Neural progenitor cell (in vitro differentiated cells): ENCODE results near the gene SLC16A13. TPM values are rescaled to one million over a fixed set of nuclear protein-coding genes. Genes with fewer than 3 reads are reported as not detected.

ENCODE experiments used
- DNase-seq: peaks from one replicate; pipeline ENCODE4 v3.0.0-alpha.2; 2016; ENCODE audit warnings: low spot score
- H2AFZ ChIP-seq: fragments of 200-600 bp; sonication (generic); replicated peaks from 2 replicates; pipeline ENCODE4 v1.6.1; 2016; ENCODE audit warnings: antibody characterized with exemption
- H3F3A ChIP-seq: fragments of 200-600 bp; sonication (generic); 2 replicates; pipeline ENCODE4 v1.6.1; 2016; ENCODE audit warnings: antibody characterized with exemption, low read depth
- H3K27ac ChIP-seq: fragments of 200-600 bp; sonication (generic); 2 replicates; pipeline ENCODE4 v1.5.1; 2016; ENCODE audit warnings: mild to moderate bottlenecking
- H3K27me3 ChIP-seq: fragments of 200-600 bp; sonication (generic); 2 replicates; pipeline ENCODE4 v1.6.1; 2016; ENCODE audit warnings: mild to moderate bottlenecking, moderate library complexity
- H3K36me3 ChIP-seq: fragments of 200-600 bp; sonication (generic); 2 replicates; pipeline ENCODE4 v1.5.1; 2016
- H3K4me1 ChIP-seq: fragments of 200-600 bp; sonication (generic); 2 replicates; pipeline ENCODE4 v1.6.1; 2016; ENCODE audit warnings: mixed run types
- H3K4me2 ChIP-seq: fragments of 200-600 bp; sonication (generic); 2 replicates; pipeline ENCODE4 v1.6.1; 2016
- H3K4me3 ChIP-seq: fragments of 200-600 bp; sonication (generic); 2 replicates; pipeline ENCODE4 v1.5.1; 2016
- H3K79me2 ChIP-seq: fragments of 200-600 bp; sonication (generic); 2 replicates; pipeline ENCODE4 v1.6.1; 2016; ENCODE audit warnings: low read depth
- H3K9ac ChIP-seq: fragments of 200-600 bp; sonication (generic); 2 replicates; pipeline ENCODE4 v1.6.1; 2016
- H3K9me3 ChIP-seq: fragments of 200-600 bp; sonication (generic); 2 replicates; pipeline ENCODE4 v1.5.1; 2016; ENCODE audit warnings: low read depth
- H4K20me1 ChIP-seq: fragments of 200-600 bp; sonication (generic); 2 replicates; pipeline ENCODE4 v1.6.1; 2016; ENCODE audit warnings: low read depth
- H3K27ac Mint-ChIP-seq: 3 replicates; pipeline ENCODE4 v1.8.0; 2021; ENCODE audit warnings: mixed read lengths
- H3K27me3 Mint-ChIP-seq: 2 replicates; pipeline ENCODE4 v1.8.0; 2022; ENCODE audit warnings: low read depth, mild to moderate bottlenecking, inconsistent platforms, moderate library complexity, mixed read lengths; ENCODE audit not compliant: insufficient read depth
- H3K36me3 Mint-ChIP-seq: 3 replicates; pipeline ENCODE4 v1.8.0; 2021; ENCODE audit warnings: mixed read lengths
- H3K4me1 Mint-ChIP-seq: 3 replicates; pipeline ENCODE4 v1.8.0; 2021; ENCODE audit warnings: mixed read lengths
- H3K4me3 Mint-ChIP-seq: 3 replicates; pipeline ENCODE4 v1.8.0; 2021; ENCODE audit warnings: mild to moderate bottlenecking, moderate library complexity, mixed read lengths
- H3K9me3 Mint-ChIP-seq: 3 replicates; pipeline ENCODE4 v1.8.0; 2020; ENCODE audit warnings: mixed read lengths
- EZH2 ChIP-seq: fragments of 200-600 bp; sonication (generic); IDR thresholded peaks from 2 replicates; pipeline ENCODE4 v1.6.1; 2017; ENCODE audit warnings: antibody characterized with exemption, mild to moderate bottlenecking, moderate library complexity
- EZH2phosphoT487 ChIP-seq: fragments of 200-600 bp; sonication (generic); IDR thresholded peaks from 2 replicates; pipeline ENCODE4 v1.6.1; 2017; ENCODE audit warnings: antibody characterized with exemption
- total RNA-seq: library from RNA; depleted of rRNA; stranded (reverse); fragments of >200 nt; gene quantifications from 2 replicates; pipeline ENCODE4 v1.2.3, GENCODE V29; 2015; ENCODE audit warnings: low replicate concordance
- TF ChIP-seq, protein P1 (sequence below): fragments of 200-600 bp; sonication (generic); IDR thresholded peaks from 2 replicates; pipeline ENCODE4 v1.5.1; 2017; ENCODE audit warnings: antibody characterized with exemption, mild to moderate bottlenecking

Gene SLC16A13
- total RNA-seq, 1 donor from 2014 or later = not detected

DNA sequence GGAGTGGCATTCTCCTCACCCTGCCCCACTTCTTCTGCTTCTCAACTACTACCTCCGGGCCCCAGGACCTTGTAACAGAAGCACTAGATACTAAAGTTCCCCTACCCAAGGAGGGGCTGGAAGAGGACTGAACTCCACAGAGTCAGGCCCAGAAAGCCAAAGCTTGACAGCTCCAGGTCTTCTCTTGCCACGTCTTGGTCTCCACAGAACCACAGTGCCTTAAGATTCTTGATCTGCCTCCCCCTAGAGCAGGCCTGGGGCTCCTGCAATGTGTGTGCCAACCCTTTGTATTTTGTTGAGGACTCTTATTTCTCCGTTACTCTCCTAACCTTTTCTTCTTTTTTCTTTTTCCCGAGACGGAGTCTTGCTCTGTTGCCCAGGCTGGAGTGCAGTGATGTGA lies 4.0 kb downstream of the SLC16A13 start:
- Mint-ChIP-seq H3K36me3 (no peaks in the 10 kb centered on the region), H3K4me1 (peaks cover 42% of the 10 kb centered on the region), H3K27me3 (peaks cover 22% of the 10 kb centered on the region), H3K9me3 (no peaks in the 10 kb centered on the region), H3K4me3 (no peak overlapping the region), H3K27ac (no peak overlapping the region)
- no peaks in the 10 kb centered on the region for H3K36me3 ChIP-seq
- no peaks in the 10 kb centered on the region for H3K9me3 ChIP-seq
- no peak overlapping the region for H3K9ac ChIP-seq
- no peak overlapping the region for H3K27ac ChIP-seq
- H3K27me3 ChIP-seq = peaks cover 64% of the 10 kb centered on the region
- H3K79me2 ChIP-seq = no peaks in the 10 kb centered on the region
- DNase-seq = no peak
- no peak overlapping the region for H3K4me3 ChIP-seq
- H4K20me1 ChIP-seq = peaks cover 45% of the 10 kb centered on the region
- TF ChIP-seq EZH2phosphoT487 (no peak), EZH2 (no peak)
- TF ChIP-seq, protein P1, sequence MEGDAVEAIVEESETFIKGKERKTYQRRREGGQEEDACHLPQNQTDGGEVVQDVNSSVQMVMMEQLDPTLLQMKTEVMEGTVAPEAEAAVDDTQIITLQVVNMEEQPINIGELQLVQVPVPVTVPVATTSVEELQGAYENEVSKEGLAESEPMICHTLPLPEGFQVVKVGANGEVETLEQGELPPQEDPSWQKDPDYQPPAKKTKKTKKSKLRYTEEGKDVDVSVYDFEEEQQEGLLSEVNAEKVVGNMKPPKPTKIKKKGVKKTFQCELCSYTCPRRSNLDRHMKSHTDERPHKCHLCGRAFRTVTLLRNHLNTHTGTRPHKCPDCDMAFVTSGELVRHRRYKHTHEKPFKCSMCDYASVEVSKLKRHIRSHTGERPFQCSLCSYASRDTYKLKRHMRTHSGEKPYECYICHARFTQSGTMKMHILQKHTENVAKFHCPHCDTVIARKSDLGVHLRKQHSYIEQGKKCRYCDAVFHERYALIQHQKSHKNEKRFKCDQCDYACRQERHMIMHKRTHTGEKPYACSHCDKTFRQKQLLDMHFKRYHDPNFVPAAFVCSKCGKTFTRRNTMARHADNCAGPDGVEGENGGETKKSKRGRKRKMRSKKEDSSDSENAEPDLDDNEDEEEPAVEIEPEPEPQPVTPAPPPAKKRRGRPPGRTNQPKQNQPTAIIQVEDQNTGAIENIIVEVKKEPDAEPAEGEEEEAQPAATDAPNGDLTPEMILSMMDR = no peak
- peaks cover 19% of the 10 kb centered on the region for H3F3A ChIP-seq
- no peak overlapping the region for H3K4me2 ChIP-seq
- peaks cover 19% of the 10 kb centered on the region for H3K4me1 ChIP-seq
- no peak overlapping the region for H2AFZ ChIP-seq

DNA sequence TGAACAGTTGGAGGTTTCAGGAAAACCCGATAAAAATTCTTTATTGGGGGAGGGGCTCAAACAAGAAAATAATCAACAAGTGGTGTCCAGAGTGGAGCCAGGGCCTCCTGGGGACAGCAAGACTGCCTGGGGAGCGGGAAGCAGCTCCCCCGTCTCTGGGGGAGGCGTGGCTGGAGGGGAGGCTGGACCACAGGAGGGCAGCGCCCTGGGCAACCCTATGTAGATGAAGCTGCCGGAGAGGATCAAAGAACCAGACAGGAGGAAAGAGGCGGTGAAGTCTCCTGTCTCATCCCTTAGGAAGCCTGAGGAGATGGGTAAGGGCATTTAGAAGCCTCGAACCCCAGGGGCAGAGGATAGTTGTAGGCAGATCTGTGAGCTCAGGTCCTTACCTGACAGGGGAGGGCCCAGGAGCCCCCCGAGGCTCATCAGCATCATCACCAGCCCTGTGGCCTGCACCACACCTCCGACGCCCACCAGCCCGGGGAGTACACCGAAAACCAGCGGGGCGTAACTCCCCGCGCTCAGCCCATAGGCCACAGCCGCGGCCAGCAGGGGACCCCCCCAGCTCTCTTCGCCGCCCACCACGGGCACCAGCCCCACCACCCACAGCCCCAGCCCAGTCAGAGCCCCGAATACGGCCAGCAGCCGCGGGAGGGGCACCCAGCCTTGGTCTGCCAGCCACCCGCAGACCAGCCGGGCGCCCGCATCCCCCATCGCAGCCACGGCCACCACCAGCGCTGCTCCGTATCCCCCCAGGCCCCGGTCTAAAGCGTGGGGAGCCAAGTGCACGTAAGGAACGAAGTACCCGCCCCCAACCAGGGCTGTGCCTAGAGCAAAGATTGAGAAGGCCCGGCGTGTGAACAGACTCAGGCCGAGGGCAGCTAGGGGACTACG lies 6.0 kb downstream of the SLC16A13 start:
- no peaks in the 10 kb centered on the region for H3K79me2 ChIP-seq
- Mint-ChIP-seq H3K4me1 (peaks cover 43% of the 10 kb centered on the region), H3K4me3 (peak overlapping the region; percentile 74), H3K36me3 (no peaks in the 10 kb centered on the region), H3K9me3 (no peaks in the 10 kb centered on the region), H3K27ac (no peak overlapping the region), H3K27me3 (peaks cover 30% of the 10 kb centered on the region)
- H3F3A ChIP-seq = peaks cover 26% of the 10 kb centered on the region
- H3K36me3 ChIP-seq = no peaks in the 10 kb centered on the region
- no peak overlapping the region for H2AFZ ChIP-seq
- peak; percentile 45 for DNase-seq
- H3K9me3 ChIP-seq = no peaks in the 10 kb centered on the region
- H4K20me1 ChIP-seq = peaks cover 45% of the 10 kb centered on the region
- H3K4me1 ChIP-seq = peaks cover 27% of the 10 kb centered on the region
- peak overlapping the region; percentile 80 for H3K4me2 ChIP-seq
- peaks cover 75% of the 10 kb centered on the region for H3K27me3 ChIP-seq
- peak overlapping the region; percentile 43 for H3K4me3 ChIP-seq
- TF ChIP-seq, protein P1 = no peak
- TF ChIP-seq EZH2 = no peak
- TF ChIP-seq EZH2phosphoT487 = no peak
- no peak overlapping the region for H3K9ac ChIP-seq
- H3K27ac ChIP-seq = no peak overlapping the region

DNA sequence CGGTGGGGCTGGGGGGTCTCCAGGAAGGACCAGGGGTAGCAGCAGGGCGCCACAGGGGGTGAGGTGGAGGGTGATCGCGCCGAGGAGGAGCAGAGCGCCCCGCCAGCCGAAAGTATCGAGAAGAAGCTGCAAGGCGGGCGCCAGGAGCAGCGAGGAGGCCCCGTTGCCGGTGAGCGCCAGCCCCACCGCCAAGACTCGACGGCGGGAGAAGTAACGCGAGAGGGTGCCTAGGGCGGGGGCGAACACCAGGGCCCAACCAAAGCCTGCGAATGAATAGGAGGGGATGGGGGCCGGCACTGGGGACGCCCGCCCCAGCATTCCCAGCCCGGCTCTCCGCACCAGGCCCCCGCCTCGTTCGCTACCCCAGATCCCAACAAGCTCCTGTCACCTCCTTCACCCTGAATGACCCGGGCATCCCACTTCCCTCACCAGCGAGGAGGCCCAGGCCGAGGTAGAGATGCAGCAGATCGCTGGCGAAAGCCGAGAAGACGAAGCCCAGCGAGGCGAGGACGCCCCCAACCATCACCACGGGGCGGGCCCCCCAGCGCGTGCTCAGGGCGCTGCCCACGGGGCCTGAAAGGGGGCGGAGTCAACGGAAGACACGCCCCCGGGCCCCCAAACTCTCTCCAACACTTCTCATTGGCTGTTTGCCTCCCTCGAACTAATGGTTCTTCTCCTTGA lies 6.8 kb downstream of the SLC16A13 start:
- Histone ChIP-seq H3K4me2 (peak overlapping the region; percentile 80), H4K20me1 (peaks cover 42% of the 10 kb centered on the region), H3K9ac (no peak overlapping the region), H3K27ac (no peak overlapping the region), H3K27me3 (peaks cover 76% of the 10 kb centered on the region), H3K79me2 (no peaks in the 10 kb centered on the region), H2AFZ (no peak overlapping the region), H3K36me3 (no peaks in the 10 kb centered on the region), H3K4me3 (peak overlapping the region; percentile 43), H3K4me1 (peaks cover 31% of the 10 kb centered on the region), H3K9me3 (no peaks in the 10 kb centered on the region), H3F3A (peaks cover 26% of the 10 kb centered on the region)
- peak; percentile 41 for DNase-seq
- H3K27ac Mint-ChIP-seq = no peak overlapping the region
- no peaks in the 10 kb centered on the region for H3K9me3 Mint-ChIP-seq
- peak; percentile 48 for TF ChIP-seq EZH2phosphoT487
- TF ChIP-seq, protein P1 = no peak
- peak; percentile 75 for TF ChIP-seq EZH2
- H3K27me3 Mint-ChIP-seq = peaks cover 33% of the 10 kb centered on the region
- peaks cover 50% of the 10 kb centered on the region for H3K4me1 Mint-ChIP-seq
- H3K36me3 Mint-ChIP-seq = no peaks in the 10 kb centered on the region
- peak overlapping the region; percentile 74 for H3K4me3 Mint-ChIP-seq
